ENCODE measurements around the gene MOCS3. TPM values are rescaled to one million over a fixed set of nuclear protein-coding genes. Genes with fewer than 3 reads are reported as not detected.
A peak's percentile ranks its signal among the peaks of the same experiment; 100 is the strongest.
"Not testable (repeated sequence)": the region's sequence is repeated elsewhere in the genome, so short reads cannot be mapped to it uniquely, and the experiment has no call there.

Gene MOCS3
- total RNA-seq, 1 donor from 2014 or later = 7.9 TPM

GRCh38 chr20:50932016-50932485 lies 26.6 kb upstream of the MOCS3 start:
- DNase-seq (ENCODE audit: low read depth) = no peak

GRCh38 chr20:50932691-50933280 lies 25.8 kb upstream of the MOCS3 start:
- DNase-seq (ENCODE audit: low read depth) = no peak

DNA sequence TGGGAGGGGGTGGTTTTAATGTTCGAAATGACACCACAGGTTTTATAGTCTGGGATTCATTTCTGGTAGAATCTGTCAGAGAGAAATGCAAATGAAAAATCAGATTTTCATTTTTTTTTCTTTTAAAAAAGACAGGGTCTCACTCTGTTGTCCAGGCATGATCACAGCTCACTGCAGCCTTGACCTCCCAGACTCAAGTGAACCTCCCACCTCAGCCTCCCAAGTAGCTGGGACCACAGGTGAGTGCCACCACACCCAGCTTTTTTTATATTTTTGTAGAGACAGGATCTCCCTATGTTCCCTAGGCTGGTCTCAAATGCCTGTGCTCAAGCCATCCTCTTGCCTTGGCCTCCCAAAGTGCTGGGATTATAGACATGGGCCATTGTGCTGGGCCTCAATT lies 25.0 kb upstream of the MOCS3 start:
- no peak for DNase-seq (ENCODE audit: low read depth)

DNA sequence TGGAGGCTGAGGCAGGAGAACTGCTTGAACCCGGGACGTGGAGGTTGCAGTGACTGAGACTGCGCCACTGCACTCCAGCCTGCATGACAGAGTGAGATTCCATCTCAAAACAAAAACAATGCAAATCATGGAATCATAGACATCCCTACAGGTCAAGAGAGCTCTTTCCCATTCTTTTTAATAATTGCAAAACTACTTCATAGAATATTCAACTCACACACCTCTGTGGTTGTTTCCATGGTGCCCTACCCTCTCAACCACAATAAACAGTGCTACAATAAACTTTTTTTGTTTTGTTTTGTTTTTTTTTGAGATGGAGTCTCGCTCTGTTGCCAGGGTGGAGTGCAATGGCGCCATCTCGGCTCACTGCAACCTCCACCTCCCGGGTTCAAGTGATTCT lies 15.5 kb upstream of the MOCS3 start:
- DNase-seq (ENCODE audit: low read depth) = no peak

- DNase-seq (ENCODE audit: low read depth) = peak; percentile 33
Observed at GRCh38 chr20:50948132-50948785, 10.4 kb upstream of the MOCS3 start.

- no peak for DNase-seq (ENCODE audit: low read depth)
Observed at GRCh38 chr20:50953196-50953595, 5.4 kb upstream of the MOCS3 start.

DNA sequence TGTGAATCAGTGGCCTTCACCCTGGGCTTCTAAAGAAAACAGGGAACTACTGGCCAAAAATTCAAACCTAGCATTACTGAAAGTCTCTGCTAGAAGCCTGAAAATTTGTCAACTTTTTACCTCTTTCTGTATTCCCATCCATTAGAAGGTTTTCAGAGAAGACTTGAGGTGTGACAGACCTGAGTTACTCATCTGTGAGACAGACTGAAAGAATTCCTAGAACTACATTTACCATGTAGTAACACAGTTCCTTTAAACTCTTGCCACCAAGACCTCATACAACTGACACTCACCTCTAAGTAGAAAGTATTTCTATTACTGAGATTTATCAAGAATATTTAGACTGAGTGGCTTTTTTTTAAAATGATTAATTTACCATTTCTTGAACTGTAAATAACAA lies 4.8 kb upstream of the MOCS3 start:
- DNase-seq (ENCODE audit: low read depth) = no peak

- no peak for DNase-seq (ENCODE audit: low read depth)
Observed at GRCh38 chr20:50957276-50957675, 1.3 kb upstream of the MOCS3 start.

DNA sequence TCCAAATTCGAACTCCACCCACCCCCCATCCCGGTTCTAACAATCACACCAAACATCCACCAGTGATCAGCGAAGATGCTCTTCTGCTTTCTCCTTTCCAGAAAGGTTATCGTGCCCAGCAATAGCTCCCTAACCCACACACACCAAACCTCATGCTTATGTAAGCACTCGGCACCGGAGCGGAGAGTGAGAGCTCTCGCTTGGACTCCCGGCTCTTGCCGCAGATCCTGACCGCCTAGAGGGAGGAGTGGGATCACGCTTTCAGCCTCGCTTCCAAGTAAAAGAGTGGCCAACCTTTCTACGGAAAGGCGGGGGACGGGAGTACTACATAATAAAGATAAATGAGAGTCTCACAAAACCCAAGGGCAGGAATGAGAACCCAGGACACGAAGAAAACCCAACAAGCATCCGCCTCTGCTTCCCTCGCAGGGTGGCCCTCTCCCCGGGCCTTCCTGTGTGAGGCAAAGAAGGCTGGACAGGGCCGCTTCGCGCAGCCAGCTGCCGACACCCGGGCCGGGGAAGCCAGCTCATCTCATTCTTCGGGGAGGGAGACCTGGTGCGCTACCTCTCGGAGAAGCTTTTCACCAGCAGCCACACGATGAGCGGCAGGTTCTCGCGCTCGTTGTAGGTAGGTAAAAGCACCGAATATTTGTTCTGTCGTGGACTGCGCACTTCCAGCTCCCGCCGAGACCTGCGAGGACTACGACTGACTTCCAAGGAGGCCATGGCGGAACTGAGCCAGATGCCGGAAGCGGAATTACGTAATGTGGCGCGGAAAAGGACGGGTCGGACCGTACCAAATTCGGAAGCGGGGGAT lies 612 bp upstream of the MOCS3 start, which contains the start of gene DPM1:
TSS of gene DPM1 (minus strand) at position 735 of the 817 bp plus-strand sequence. CDS start at position 726, 9 bp downstream.
- peak; percentile 19 for DNase-seq (ENCODE audit: low read depth)

- DNase-seq (ENCODE audit: low read depth) = no peak
Observed at GRCh38 chr20:50959543-50960126, 1.0 kb downstream of the MOCS3 start.

DNA sequence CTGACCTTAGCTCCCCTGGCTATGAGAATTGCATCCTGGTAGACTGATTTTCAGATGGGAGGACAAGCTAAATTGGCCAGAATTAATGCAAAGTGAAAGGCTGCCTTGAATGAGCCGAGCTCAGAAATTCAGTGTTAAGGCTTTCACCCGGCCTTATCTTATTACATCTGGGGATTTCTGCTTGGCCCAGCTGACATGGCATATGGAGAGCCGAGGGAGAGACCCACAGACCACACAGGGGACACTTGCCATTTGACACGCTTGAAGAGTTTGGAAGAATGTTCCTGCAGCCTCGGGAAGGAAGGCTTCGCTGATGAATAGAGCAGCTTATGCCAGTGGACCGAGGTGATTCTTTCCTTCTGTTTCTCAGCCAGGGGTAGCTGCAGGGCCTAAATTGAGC lies 9.0 kb downstream of the MOCS3 start:
- DNase-seq (ENCODE audit: low read depth) = peak; percentile 56

DNA sequence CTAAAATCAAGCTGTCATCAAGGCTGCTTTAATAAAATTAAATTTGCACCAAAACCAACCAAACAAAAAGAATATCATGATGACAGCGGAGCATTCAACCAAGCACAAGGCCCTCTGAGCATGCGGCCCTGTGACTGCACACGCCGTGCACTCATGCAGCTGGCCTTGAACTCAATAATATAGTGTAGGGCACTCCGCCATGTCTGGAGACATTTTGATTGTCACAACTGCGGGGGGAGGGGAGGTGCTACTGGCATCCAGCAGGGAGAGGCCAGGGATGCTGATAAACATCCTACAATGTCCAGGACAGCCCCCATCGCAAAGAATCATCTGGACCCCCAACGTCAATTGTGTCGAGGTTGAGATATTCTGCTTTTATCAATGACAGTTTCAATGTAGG lies 9.7 kb downstream of the MOCS3 start:
- DNase-seq (ENCODE audit: low read depth) = no peak

DNA sequence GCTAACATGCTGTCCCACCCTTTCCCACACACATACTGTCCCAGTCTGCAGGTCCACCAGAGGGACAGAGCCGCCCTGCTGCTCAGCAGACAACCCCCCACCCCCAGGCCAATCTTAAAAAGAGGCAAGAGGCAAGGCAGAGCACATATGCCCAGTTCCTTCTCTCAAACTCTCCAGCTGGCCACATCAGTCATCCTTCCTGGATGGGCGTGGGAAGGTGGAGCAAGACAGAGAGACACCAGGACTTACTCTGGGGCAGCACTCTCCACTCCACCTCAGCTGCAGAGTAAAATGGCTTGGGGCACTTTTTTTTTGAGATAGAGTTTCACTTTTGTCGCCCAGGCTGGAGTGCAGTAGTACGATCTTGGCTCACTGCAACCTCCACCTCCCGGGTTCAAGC lies 10.8 kb downstream of the MOCS3 start:
- DNase-seq (ENCODE audit: low read depth) = peak; percentile 91

DNA sequence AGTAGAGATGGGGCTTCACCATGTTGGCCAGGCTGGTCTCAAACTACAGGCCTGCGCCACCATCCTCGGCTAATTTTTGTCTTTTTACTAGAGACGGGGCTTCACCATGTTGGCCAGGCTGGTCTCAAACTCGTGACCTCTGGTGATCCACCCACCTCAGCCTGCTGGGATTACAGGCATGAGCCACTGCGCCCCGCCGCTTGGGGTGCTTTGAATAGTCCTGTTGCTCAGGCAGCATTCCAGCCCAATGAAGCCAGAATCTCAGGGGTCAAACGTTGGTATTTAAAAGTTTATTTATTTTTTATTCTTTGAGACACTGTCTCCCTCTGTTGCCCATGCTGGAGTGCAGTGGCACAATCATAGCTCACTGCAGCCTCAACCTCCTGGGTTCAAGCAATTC lies 11.3 kb downstream of the MOCS3 start:
- DNase-seq (ENCODE audit: low read depth) = no peak

DNA sequence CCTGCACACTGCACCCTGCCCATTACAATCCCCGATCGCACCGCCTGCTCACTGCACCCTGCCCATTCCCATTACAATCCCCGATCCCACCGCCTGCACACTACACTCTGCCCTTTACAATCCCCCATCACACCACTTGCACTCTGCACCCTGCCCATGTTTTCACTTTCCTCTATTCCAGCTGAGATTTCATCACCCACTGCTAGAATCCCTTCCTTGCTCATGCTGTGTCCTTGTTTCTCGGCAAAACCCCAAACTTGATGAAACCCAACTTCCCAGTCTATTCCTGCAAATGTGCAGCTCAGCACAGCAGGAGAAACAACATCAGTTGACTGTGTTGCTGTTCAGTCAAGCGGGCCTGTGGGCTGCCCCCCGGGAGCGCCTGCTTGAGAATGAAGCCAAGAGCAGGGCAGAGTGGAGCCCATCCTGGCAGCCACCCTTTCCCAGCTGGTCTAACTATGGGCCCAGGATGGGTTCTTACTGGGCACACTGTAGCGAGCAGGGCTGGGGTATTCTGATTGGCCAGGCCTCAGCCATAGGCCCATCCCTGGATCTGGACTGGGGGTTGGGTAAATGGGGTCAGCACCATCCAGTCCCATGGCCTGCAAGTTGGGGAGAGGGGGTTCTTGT lies 17.2 kb downstream of the MOCS3 start:
- no peak for DNase-seq (ENCODE audit: low read depth)

- DNase-seq (ENCODE audit: low read depth) = no peak
Observed at GRCh38 chr20:50977066-50978021, 18.7 kb downstream of the MOCS3 start.

DNA sequence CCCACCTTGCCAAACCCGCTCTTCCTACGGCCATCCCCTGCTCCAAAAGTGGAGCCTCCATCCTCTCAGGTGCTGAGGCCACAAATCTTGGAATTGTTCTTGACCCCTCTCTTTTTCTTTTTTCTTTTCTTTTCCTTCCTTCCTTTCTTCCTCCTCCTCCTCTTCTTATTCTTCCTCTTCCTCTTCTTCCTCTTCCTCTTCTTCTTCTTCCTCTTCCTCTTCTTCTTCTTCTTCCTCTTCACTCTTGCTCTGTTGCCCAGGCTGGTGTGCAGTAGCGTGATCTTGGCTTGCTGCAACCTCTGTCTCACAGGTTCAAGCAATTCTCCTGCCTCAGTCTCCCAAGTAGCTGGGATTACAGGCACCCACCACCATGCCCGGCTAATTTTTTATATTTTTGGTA lies 19.9 kb downstream of the MOCS3 start:
- not testable (repeated sequence) for DNase-seq (ENCODE audit: low read depth)

DNA sequence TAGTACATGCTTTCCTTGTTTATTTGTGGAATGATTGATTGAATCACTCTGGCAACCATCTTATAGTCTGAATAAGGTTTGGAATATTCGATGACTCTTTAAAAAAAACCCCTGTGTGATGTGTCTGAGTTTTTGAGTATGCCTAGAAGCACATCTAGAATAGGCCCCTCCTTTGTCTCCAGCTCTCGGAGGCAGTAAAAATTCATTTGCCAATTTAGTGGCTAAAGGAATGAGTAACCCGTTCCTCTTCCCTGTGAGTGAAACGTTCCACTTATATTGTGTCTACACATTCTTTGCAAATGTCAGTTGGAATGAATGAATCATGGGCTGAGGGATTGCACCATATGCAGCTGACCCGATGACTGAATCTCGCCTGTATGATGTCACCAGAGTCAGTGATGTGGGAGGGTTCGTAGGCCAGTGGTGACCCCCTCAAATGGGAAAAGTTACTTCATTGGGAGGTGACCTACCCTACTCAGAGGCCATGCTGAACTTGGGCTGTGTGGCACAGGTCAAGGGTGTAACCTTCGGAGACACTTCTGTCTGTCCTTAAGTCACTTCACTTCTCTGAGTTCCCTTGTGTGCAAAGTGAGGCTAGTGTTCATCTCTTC lies 21.6 kb downstream of the MOCS3 start:
- peak; percentile 82 for DNase-seq (ENCODE audit: low read depth)

GRCh38 chr20:50980851-50981713 lies 22.5 kb downstream of the MOCS3 start:
- peak; percentile 79 for DNase-seq (ENCODE audit: low read depth)
